Measurements from ENCODE around the gene PPP4R2. TPM values are rescaled to one million over a fixed set of nuclear protein-coding genes. Genes with fewer than 3 reads are reported as not detected.
"Not testable (repeated sequence)": the region's sequence is repeated elsewhere in the genome, so short reads cannot be mapped to it uniquely, and the experiment has no call there.

Gene PPP4R2
- total RNA-seq, 4 donors from 2014 or later = 46.5 to 56.6 (median 52.7) TPM

GRCh38 chr3:72993391-72993790 lies 3.2 kb upstream of the PPP4R2 start:
- no peak for ATAC-seq (ENCODE audit: low FRiP score)
- no peak for TF ChIP-seq CTCF (IDR thresholded peaks at IDR 0.05)

GRCh38 chr3:72995337-72995736 lies 1.3 kb upstream of the PPP4R2 start:
- no peak for TF ChIP-seq CTCF (IDR thresholded peaks at IDR 0.05)
- DNase-seq (ENCODE audit: low spot score) = no peak
- no peak for ATAC-seq (ENCODE audit: low FRiP score)

More at GRCh38 chr3:72993391-72993790, 3.2 kb upstream of the PPP4R2 start:
- DNase-seq (ENCODE audit: low spot score) = no peak

- ATAC-seq (ENCODE audit: low FRiP score) (no peak), DNase-seq (ENCODE audit: low spot score) (no peak)
- TF ChIP-seq CTCF (IDR thresholded peaks at IDR 0.05) = no peak
Measured at GRCh38 chr3:72996121-72996472, 514 bp upstream of the PPP4R2 start.

GRCh38 chr3:72997421-72997961 lies 880 bp downstream of the PPP4R2 start:
- ATAC-seq (ENCODE audit: low FRiP score) = no peak
- no peak for TF ChIP-seq CTCF (IDR thresholded peaks at IDR 0.05)
- no peak for DNase-seq (ENCODE audit: low spot score)

GRCh38 chr3:72998466-72998865 lies 1.9 kb downstream of the PPP4R2 start:
- ATAC-seq (ENCODE audit: low FRiP score) (no peak), DNase-seq (ENCODE audit: low spot score) (no peak)
- TF ChIP-seq CTCF (IDR thresholded peaks at IDR 0.05) = no peak

GRCh38 chr3:72999951-73000350 lies 3.3 kb downstream of the PPP4R2 start:
- DNase-seq (ENCODE audit: low spot score) (no peak), ATAC-seq (ENCODE audit: low FRiP score) (no peak)
- TF ChIP-seq CTCF (IDR thresholded peaks at IDR 0.05) = no peak

GRCh38 chr3:73003050-73003449 lies 6.4 kb downstream of the PPP4R2 start:
- not testable (repeated sequence) for DNase-seq (ENCODE audit: low spot score); ATAC-seq (ENCODE audit: low FRiP score)

GRCh38 chr3:73004316-73004715 lies 7.7 kb downstream of the PPP4R2 start:
- no peak for DNase-seq (ENCODE audit: low spot score)
- no peak for TF ChIP-seq CTCF (IDR thresholded peaks at IDR 0.05)
- ATAC-seq (ENCODE audit: low FRiP score) = no peak

Measured in omental fat pad (tissue), 4 donors.